GM12873 (cell line): Measurements from ENCODE around the gene PRRT3.

Experiments
- TF ChIP-seq, protein P1 (sequence below): IDR thresholded peaks from 2 replicates; pipeline ENCODE4 v1.5.1; 2012; ENCODE audit warnings: low read depth, mild to moderate bottlenecking, moderate library complexity, low read length, control low read depth; ENCODE audit not compliant: insufficient read depth; ENCODE audit errors: missing control alignments

PRRT3 gene

DNA sequence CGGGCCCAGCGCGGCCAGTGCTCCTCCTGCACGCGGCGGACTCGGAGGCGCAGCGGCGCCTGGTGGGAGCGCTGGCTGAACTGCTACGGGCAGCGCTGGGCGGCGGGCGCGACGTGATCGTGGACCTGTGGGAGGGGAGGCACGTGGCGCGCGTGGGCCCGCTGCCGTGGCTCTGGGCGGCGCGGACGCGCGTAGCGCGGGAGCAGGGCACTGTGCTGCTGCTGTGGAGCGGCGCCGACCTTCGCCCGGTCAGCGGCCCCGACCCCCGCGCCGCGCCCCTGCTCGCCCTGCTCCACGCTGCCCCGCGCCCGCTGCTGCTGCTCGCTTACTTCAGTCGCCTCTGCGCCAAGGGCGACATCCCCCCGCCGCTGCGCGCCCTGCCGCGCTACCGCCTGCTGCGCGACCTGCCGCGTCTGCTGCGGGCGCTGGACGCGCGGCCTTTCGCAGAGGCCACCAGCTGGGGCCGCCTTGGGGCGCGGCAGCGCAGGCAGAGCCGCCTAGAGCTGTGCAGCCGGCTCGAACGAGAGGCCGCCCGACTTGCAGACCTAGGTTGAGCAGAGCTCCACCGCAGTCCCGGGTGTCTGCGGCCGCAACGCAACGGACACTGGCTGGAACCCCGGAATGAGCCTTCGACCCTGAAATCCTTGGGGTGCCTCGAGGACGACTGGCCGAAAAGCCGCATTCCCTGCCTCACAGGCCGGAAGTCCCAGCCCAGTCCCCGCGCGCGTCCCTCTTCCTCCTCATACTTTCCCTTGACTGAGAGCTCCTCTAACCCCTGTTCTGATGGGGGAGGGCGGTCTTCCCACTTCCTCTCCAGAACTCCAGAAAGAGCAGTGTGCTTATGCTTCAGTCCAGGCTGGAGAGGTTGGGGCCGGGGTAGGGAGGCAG lies 36.7 kb downstream of the PRRT3 start:
- TF ChIP-seq, protein P1, sequence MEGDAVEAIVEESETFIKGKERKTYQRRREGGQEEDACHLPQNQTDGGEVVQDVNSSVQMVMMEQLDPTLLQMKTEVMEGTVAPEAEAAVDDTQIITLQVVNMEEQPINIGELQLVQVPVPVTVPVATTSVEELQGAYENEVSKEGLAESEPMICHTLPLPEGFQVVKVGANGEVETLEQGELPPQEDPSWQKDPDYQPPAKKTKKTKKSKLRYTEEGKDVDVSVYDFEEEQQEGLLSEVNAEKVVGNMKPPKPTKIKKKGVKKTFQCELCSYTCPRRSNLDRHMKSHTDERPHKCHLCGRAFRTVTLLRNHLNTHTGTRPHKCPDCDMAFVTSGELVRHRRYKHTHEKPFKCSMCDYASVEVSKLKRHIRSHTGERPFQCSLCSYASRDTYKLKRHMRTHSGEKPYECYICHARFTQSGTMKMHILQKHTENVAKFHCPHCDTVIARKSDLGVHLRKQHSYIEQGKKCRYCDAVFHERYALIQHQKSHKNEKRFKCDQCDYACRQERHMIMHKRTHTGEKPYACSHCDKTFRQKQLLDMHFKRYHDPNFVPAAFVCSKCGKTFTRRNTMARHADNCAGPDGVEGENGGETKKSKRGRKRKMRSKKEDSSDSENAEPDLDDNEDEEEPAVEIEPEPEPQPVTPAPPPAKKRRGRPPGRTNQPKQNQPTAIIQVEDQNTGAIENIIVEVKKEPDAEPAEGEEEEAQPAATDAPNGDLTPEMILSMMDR: no peak

DNA sequence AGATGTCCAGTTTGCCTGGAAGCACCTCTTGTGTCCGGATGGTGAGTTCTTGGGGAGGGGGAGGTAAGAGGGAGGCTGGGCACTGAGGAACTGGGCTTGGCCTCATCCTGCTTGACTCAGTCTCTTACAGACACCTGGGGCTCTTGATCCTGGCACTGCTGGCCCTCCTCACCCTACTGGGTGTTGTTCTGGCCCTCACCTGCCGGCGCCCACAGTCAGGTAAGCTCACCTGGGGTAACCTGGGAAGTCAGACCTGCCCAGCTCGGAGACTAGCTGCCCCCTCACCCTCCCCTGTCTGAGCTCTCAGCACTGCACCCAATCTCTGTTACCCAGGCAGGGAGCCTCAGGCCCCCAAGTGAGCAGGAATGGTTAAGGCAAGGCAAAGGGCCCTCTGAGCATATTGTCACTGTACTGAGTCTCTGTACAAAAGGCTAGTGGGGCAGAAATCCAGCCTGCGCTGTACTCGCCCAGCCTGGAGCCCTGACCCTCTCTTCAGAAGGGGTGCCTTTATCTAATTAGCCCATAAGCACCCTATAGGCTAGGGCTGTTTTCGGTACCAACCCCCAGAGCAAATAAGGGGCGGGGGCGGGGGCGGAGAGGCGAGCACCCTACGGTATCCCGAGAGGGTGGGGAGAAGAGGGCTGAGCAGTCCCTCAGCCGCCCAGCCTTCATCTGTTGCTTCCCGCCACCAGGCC lies 37.5 kb downstream of the PRRT3 start:
- TF ChIP-seq, protein P1: no peak

DNA sequence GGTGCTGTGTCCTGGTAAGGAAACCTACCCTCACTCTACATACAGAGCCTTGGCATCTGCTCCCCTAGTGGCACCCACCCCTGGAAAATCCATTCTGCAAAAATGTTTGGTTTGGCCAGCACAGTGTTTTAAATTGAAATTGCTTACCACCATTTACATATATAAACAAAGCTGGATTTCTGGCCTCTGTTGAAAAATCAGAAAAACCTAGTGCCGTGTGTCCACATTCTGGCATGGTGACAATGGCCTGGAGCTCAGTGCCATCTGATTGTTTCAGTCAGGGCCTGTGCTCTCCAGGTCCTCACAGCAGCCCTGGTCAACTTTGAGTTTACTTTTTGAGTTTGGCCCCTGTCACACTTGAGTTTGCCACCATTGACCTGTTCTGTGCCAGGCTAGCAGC lies 38.2 kb downstream of the PRRT3 start:
- TF ChIP-seq, protein P1: no peak

DNA sequence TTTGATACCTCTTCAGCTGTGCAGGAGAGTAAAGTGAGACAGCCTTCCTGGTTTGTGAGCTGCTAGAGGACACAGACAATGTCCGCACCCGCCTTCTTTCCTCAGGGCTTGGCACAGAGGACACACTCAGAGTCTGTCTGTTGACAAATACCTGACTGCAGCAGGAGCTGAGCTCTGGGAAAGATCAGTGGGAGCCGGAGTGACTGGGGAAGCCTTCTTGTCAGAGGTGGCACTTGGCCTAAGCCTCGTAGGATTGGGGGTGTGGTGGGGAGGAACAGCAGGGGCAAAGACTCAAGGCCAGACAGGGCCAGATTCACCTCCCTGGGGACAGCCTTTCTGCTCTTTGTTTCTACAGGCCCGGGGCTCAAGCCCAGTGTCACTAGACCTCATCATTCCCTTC lies 38.6 kb downstream of the PRRT3 start:
- TF ChIP-seq, protein P1: no peak

DNA sequence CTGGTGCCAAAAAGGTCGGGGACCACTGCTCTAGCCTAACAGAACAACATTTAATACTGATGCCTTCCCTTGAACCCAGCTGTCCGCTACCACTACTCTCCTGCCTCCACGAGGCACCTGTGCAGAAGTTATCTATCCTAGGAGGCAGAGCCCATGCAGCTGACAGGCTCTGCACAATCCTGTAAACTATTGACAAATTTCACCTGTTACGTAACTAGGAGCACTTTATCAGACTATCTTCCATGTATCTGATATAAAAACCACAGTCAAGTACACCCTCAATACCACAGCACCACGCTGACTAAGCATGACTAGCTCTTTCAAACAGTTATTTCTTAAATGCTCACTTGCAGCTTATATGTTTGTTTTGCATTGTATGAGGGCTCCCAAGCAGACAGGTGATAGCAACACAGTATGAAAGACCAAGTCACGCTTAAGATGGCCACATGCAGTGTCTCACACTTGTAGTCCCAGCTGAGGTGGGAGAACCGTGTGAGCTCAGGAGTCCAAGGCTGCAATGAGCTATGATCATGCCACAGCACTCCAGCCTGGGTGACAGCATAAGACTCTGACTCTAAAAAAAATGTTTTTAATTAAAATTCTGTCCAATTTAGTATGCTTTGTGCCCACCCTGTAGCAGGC lies 39.8 kb downstream of the PRRT3 start:
- TF ChIP-seq, protein P1: no peak

DNA sequence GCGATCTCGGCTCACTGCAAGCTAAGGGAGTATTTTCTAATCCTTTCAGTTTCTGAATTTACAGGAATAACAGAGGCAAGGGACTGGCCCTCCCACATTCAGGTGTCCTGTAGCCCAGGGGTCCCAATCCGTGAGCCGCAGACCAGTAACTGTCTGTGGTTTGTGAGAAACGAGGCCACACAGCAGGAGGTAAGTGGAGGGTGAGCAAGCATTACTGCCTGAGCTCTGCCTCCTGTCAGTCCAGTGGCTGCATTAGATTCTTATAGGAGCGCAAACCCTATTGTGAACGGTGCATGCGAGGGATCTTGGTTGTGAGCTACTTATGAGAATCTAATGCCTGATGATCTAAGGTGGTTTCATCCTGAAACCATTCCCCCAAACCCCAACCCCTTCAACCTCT lies 40.3 kb downstream of the PRRT3 start:
- TF ChIP-seq, protein P1: no peak
